Testis (tissue), 2 donors: ENCODE measurements around the gene FBH1.

ENCODE experiments used
- POLR2A ChIP-seq: fragments of 450-650 bp; IDR thresholded peaks from one replicate; pipeline ENCODE4 v1.6.1; 2017; ENCODE audit warnings: antibody characterized with exemption, mild to moderate bottlenecking, moderate library complexity
- TF ChIP-seq, protein P1 (sequence below), 3 experiments: fragments of 450-650 bp in 2 of 3; fragments of 200-600 bp in 1 of 3; sonication (generic) in 1 of 3; IDR thresholded peaks; one replicate each; pipeline ENCODE4 v1.5.1; 2016 to 2019; ENCODE audit warnings: antibody characterized with exemption in 3 of 3, mild to moderate bottlenecking in 2 of 3, moderate library complexity in 1 of 3

DNA sequence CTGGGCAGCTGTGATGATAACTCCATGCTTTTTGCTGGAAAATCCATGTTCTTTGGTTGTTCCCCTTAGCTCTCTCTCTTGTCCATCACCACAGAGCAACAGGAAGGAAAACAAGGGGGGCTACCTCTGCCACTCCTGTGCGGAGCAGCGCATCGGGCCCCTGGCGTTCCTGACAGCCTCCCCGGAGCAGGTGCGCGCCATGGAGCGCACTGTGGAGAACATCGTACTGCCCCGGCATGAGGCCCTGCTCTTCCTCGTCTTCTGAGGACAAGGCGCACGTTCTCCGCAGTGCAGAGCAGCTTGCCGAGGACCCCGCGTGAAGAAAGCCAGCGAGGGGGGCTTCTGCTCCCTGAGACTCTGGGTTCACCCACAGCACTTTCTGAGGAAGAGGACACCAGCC lies 47.0 kb downstream of the FBH1 start:
- TF ChIP-seq, protein P1, sequence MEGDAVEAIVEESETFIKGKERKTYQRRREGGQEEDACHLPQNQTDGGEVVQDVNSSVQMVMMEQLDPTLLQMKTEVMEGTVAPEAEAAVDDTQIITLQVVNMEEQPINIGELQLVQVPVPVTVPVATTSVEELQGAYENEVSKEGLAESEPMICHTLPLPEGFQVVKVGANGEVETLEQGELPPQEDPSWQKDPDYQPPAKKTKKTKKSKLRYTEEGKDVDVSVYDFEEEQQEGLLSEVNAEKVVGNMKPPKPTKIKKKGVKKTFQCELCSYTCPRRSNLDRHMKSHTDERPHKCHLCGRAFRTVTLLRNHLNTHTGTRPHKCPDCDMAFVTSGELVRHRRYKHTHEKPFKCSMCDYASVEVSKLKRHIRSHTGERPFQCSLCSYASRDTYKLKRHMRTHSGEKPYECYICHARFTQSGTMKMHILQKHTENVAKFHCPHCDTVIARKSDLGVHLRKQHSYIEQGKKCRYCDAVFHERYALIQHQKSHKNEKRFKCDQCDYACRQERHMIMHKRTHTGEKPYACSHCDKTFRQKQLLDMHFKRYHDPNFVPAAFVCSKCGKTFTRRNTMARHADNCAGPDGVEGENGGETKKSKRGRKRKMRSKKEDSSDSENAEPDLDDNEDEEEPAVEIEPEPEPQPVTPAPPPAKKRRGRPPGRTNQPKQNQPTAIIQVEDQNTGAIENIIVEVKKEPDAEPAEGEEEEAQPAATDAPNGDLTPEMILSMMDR (IDR thresholded peaks at IDR 0.05): no peak
- no peak for TF ChIP-seq POLR2A
